Measurements from ENCODE around the gene DSCAML1. TPM values are rescaled to one million over a fixed set of nuclear protein-coding genes. Genes with fewer than 3 reads are reported as not detected.

DSCAML1 gene
- total and polyA plus RNA-seq, 10 of the 15 experiments (the other 5 are each of a cell fraction or from before 2014, with no cell fraction given): 0.03 to 0.18 (median 0.06) TPM; not detected in 1

GRCh38 chr11:117745346-117745745, 51.7 kb downstream of the DSCAML1 start:
- H3K4me2 ChIP-seq (ENCODE audit: control insufficient read depth, insufficient read depth): no peak overlapping the region
- ChIA-PET CTCF (interaction anchor here (1.7 kb wide), 1 partner anchor 124 kb away, joined by 4 read pairs; no protein-coding TSS in a partner anchor), SMC1A (ENCODE audit: uncharacterized antibody, unreplicated experiment) (no interaction called here), POLR2A (no interaction called here), RAD21 (ENCODE audit: unreplicated experiment) (interaction anchor here (0.6 kb wide), 1 partner anchor 40 kb away, joined by 3 read pairs; no protein-coding TSS in a partner anchor)
- no peak overlapping the region for H3K27ac ChIP-seq (ENCODE audit: control insufficient read depth, insufficient read depth)
- no peaks in the 10 kb centered on the region for H3K79me2 ChIP-seq (ENCODE audit: control insufficient read depth, insufficient read depth, low read length)
- FAIRE-seq (no peak), DNase-seq (ENCODE audit: low read depth, low spot score) (no peak), ATAC-seq (no peak)
- WGBS (ENCODE audit: insufficient coverage, insufficient replicate concordance, low lambda C conversion rate, missing lambda C conversion rate): 17% methylated on average over 6 of the region's 7 CpGs
- H2AFZ ChIP-seq (ENCODE audit: control insufficient read depth, low read depth, low read length): no peak overlapping the region
- intact Hi-C loops (cut with micrococcal nuclease; ENCODE audit: unreplicated experiment) (no loop called here), in situ Hi-C loops (cut with MboI) (no loop called here)
- no TSS peak for BruUV-seq (replicated peaks)
- H4K20me1 ChIP-seq (ENCODE audit: control insufficient read depth, insufficient read depth): no peaks in the 10 kb centered on the region
- TF ChIP-seq REST (IDR thresholded peaks at IDR 0.05; ENCODE audit: low read depth, low read length) (no peak), NR2C1 (IDR thresholded peaks at IDR 0.05) (no peak)
- H3K4me1 ChIP-seq (ENCODE audit: control insufficient read depth, insufficient read depth, low read length): no peaks in the 10 kb centered on the region
- H3K9me3 ChIP-seq (replicated peaks; ENCODE audit: control insufficient read depth, insufficient read depth, low read length): no peaks in the 10 kb centered on the region; the same call in 2 of the 3 replicates
- no peak overlapping the region for H3K9ac ChIP-seq (ENCODE audit: control insufficient read depth, insufficient read depth, low read length)
- no peak overlapping the region for H3K4me3 ChIP-seq
- no peaks in the 10 kb centered on the region for H3K36me3 ChIP-seq (ENCODE audit: control insufficient read depth in 2 of 2, insufficient read depth in 2 of 2, low read length in 1 of 2)
- peaks cover 2% of the 10 kb centered on the region in 2 experiments for H3K27me3 ChIP-seq (replicated peaks in 1 of 2; ENCODE audit: control insufficient read depth in 2 of 2, insufficient read depth in 2 of 2, low read length in 1 of 2)

Data from GM12878 (cell line).